IMR-90 (cell line): Measurements from ENCODE around the gene MRPL52. TPM values are rescaled to one million over a fixed set of nuclear protein-coding genes. Genes with fewer than 3 reads are reported as not detected.
A peak's percentile ranks its signal among the peaks of the same experiment; 100 is the strongest.

ENCODE experiments used
- ATAC-seq: fragments of 200-7000 bp; cut with Tn5 transposase; 2 replicates; pipeline ENCODE4 v1.9.1; 2020; ENCODE audit warnings: low read depth, mild to moderate bottlenecking, moderate library complexity
- BruUV-seq: library from RNA; stranded (reverse); fragments of 400-500 nt; replicated peaks from 2 replicates; lab custom pipeline; 2021; lab: Mats Ljungman, UMichigan
- CTCF ChIA-PET: fragments of 300-600 bp; formaldehyde crosslinking; extraction: SDS; loops from one replicate; lab custom pipeline; 2021; ENCODE audit warnings: antibody characterized with exemption; lab: Yijun Ruan, JAX
- POLR2A ChIA-PET: fragments of 300-600 bp; sonication (Branson Sonifier 250); formaldehyde crosslinking; loops from one replicate; lab custom pipeline; 2022; ENCODE audit warnings: antibody characterized with exemption; ENCODE audit not compliant: unreplicated experiment; lab: Charles Lee
- DNase-seq: peaks from one replicate; pipeline ENCODE4 v3.0.0; 2013
- H2AFZ ChIP-seq: replicated peaks from 2 replicates; pipeline ENCODE3; 2013; ENCODE audit warnings: low read length, mild to moderate bottlenecking; ENCODE audit not compliant: poor library complexity
- H2AK5ac ChIP-seq: 2 replicates; pipeline ENCODE4 v1.6.1; 2013; ENCODE audit warnings: low read depth, low read length, inconsistent platforms
- H2AK9ac ChIP-seq: replicated peaks from 2 replicates; pipeline ENCODE3; 2013; ENCODE audit warnings: mild to moderate bottlenecking, low read depth, low read length, moderate library complexity; ENCODE audit not compliant: poor library complexity
- H2BK120ac ChIP-seq: 2 replicates; pipeline ENCODE4 v1.6.1; 2013; ENCODE audit warnings: low read depth, low read length, inconsistent platforms
- H2BK15ac ChIP-seq: 3 replicates; pipeline ENCODE4 v1.6.1; 2013; ENCODE audit warnings: low read depth, low read length, inconsistent platforms
- H2BK20ac ChIP-seq: 2 replicates; pipeline ENCODE4 v1.6.1; 2013; ENCODE audit warnings: low read depth, mild to moderate bottlenecking, inconsistent platforms, low read length, moderate library complexity
- H2BK5ac ChIP-seq: 2 replicates; pipeline ENCODE4 v1.6.1; 2013; ENCODE audit warnings: mild to moderate bottlenecking, low read depth, low read length, inconsistent platforms; ENCODE audit not compliant: poor library complexity, severe bottlenecking
- H3K14ac ChIP-seq: replicated peaks from 2 replicates; pipeline ENCODE4 v1.6.1; 2013; ENCODE audit warnings: low read depth, low read length, inconsistent platforms
- H3K18ac ChIP-seq: 2 replicates; pipeline ENCODE4 v1.6.1; 2013; ENCODE audit warnings: low read depth, low read length, control low read depth
- H3K23ac ChIP-seq: 2 replicates; pipeline ENCODE4 v1.6.1; 2013; ENCODE audit warnings: low read depth, low read length, inconsistent platforms
- H3K27ac ChIP-seq: 2 replicates; pipeline ENCODE4 v1.5.1; 2013; ENCODE audit warnings: mild to moderate bottlenecking, control low read depth, low read length; ENCODE audit not compliant: insufficient read depth
- H3K27me3 ChIP-seq: 2 replicates; pipeline ENCODE4 v1.6.1; 2013; ENCODE audit warnings: low read length; ENCODE audit not compliant: control insufficient read depth, insufficient read depth
- H3K36me3 ChIP-seq: 2 replicates; pipeline ENCODE4 v1.6.1; 2013; ENCODE audit warnings: low read length, mixed read lengths; ENCODE audit not compliant: control insufficient read depth, insufficient read depth
- H3K4ac ChIP-seq: 2 replicates; pipeline ENCODE4 v1.6.1; 2013; ENCODE audit warnings: low read depth, low read length, inconsistent platforms
- H3K4me1 ChIP-seq: 2 replicates; pipeline ENCODE4 v1.6.1; 2013; ENCODE audit warnings: low read length, mixed read lengths; ENCODE audit not compliant: control insufficient read depth, insufficient read depth
- H3K4me2 ChIP-seq: 2 replicates; pipeline ENCODE4 v1.6.1; 2013; ENCODE audit warnings: low read depth, mild to moderate bottlenecking, control low read depth, low read length, moderate library complexity
- H3K4me3 ChIP-seq: 2 replicates; pipeline ENCODE4 v1.5.1; 2013; ENCODE audit warnings: low read depth, mild to moderate bottlenecking, control low read depth, low read length, moderate library complexity; ENCODE audit not compliant: insufficient read depth
- H3K56ac ChIP-seq: 2 replicates; pipeline ENCODE4 v1.6.1; 2013; ENCODE audit warnings: low read length, inconsistent platforms; ENCODE audit not compliant: insufficient read depth; ENCODE audit errors: extremely low read depth
- H3K79me1 ChIP-seq, 2 experiments: 2 replicates each; pipeline ENCODE4 v1.6.1; 2013; ENCODE audit warnings: low read length in 2 of 2, inconsistent platforms in 1 of 2, low read depth in 1 of 2
- H3K9ac ChIP-seq: 2 replicates; pipeline ENCODE4 v1.6.1; 2013; ENCODE audit warnings: low read depth, low read length, control low read depth
- H3K9me1 ChIP-seq: 2 replicates; pipeline ENCODE4 v1.6.1; 2013; ENCODE audit warnings: low read length, inconsistent platforms; ENCODE audit not compliant: insufficient read depth
- H3K9me3 ChIP-seq: 2 replicates; pipeline ENCODE4 v1.6.1; 2013; ENCODE audit warnings: low read length; ENCODE audit not compliant: control insufficient read depth, insufficient read depth
- H4K20me1 ChIP-seq: 2 replicates; pipeline ENCODE4 v1.6.1; 2013; ENCODE audit warnings: low read length, inconsistent platforms; ENCODE audit not compliant: insufficient read depth
- H4K5ac ChIP-seq: 2 replicates; pipeline ENCODE4 v1.6.1; 2013; ENCODE audit warnings: mild to moderate bottlenecking, low read depth, low read length, control low read depth
- H4K8ac ChIP-seq, 2 experiments: 2 replicates each; pipeline ENCODE4 v1.6.1; 2013; ENCODE audit warnings: low read depth in 2 of 2, low read length in 2 of 2, control low read depth in 1 of 2, inconsistent platforms in 1 of 2
- H4K91ac ChIP-seq: 2 replicates; pipeline ENCODE4 v1.6.1; 2013; ENCODE audit warnings: low read depth, low read length, inconsistent platforms; ENCODE audit not compliant: insufficient read depth
- BHLHE40 ChIP-seq: fragments of 150-350 bp; IDR thresholded peaks from 2 replicates; pipeline ENCODE4 v1.6.1; 2016; ENCODE audit warnings: mild to moderate bottlenecking, low read depth, low read length
- CEBPB ChIP-seq: IDR thresholded peaks from 2 replicates; pipeline ENCODE4 v1.6.1; 2012; ENCODE audit warnings: low read depth, low read length, improper control_type of control experiment
- CTCF ChIP-seq: conservative IDR thresholded peaks from 2 replicates; pipeline ENCODE4 v1.5.1; 2012; ENCODE audit warnings: mild to moderate bottlenecking, low read depth, low read length, improper control_type of control experiment
- ELK1 ChIP-seq: fragments of 150-350 bp; IDR thresholded peaks from 2 replicates; pipeline ENCODE4 v1.6.1; 2016; ENCODE audit warnings: low read depth, mild to moderate bottlenecking, low read length, moderate library complexity, borderline replicate concordance
- FOS ChIP-seq: fragments of 150-350 bp; IDR thresholded peaks from 2 replicates; pipeline ENCODE4 v1.6.1; 2016; ENCODE audit warnings: low read depth, low read length
- MAFK ChIP-seq: IDR thresholded peaks from 2 replicates; pipeline ENCODE4 v1.6.1; 2012; ENCODE audit warnings: low read depth, low read length, improper control_type of control experiment
- MAZ ChIP-seq: IDR thresholded peaks from 2 replicates; pipeline ENCODE4 v1.6.1; 2012; ENCODE audit warnings: low read depth, mild to moderate bottlenecking, low read length, improper control_type of control experiment, moderate library complexity, borderline replicate concordance
- MXI1 ChIP-seq: IDR thresholded peaks from 2 replicates; pipeline ENCODE4 v1.6.1; 2012; ENCODE audit warnings: low read depth, mild to moderate bottlenecking, low read length, moderate library complexity, borderline replicate concordance
- POLR2A ChIP-seq: IDR thresholded peaks from 2 replicates; pipeline ENCODE4 v1.6.1; 2012; ENCODE audit warnings: mild to moderate bottlenecking, low read depth, low read length
- RAD21 ChIP-seq: IDR thresholded peaks from 2 replicates; pipeline ENCODE4 v1.6.1; 2012; ENCODE audit warnings: low read length, improper control_type of control experiment
- RCOR1 ChIP-seq: IDR thresholded peaks from 2 replicates; pipeline ENCODE4 v1.6.1; 2012; ENCODE audit warnings: mild to moderate bottlenecking, low read length, improper control_type of control experiment; ENCODE audit not compliant: insufficient replicate concordance
- RFX5 ChIP-seq: IDR thresholded peaks from 2 replicates; pipeline ENCODE4 v1.8.0; 2012; ENCODE audit warnings: low read depth, mild to moderate bottlenecking, low read length, moderate library complexity
- SMC3 ChIP-seq: fragments of 150-350 bp; IDR thresholded peaks from 2 replicates; pipeline ENCODE4 v1.6.1; 2016; ENCODE audit warnings: low read depth, mild to moderate bottlenecking, antibody characterized with exemption, low read length, moderate library complexity
- WGBS, 2 experiments: methylation state at CpG; one replicate each; pipeline versions ENCODE4 v1.1.5 to v1.1.7; 2013; ENCODE audit warnings: missing lambda C conversion rate in 2 of 2; ENCODE audit not compliant: insufficient read length in 1 of 2; ENCODE audit errors: extremely low coverage in 2 of 2; 5-methylcytosine and 5-hydroxymethylcytosine counted together
- dilution Hi-C: fragments of 300-500 bp; cut with HindIII; formaldehyde crosslinking; loops from one replicate; pipeline ENCODE4 v1.14.3; 2018; ENCODE audit warnings: low sequenced_read_pairs; ENCODE audit not compliant: unreplicated experiment
- in situ Hi-C: fragments of 300-500 bp; cut with MboI; formaldehyde crosslinking; loops from 3 replicates; pipeline ENCODE4 v1.14.3; 2019; ENCODE audit warnings: low sequenced_read_pairs, inconsistent platforms, mixed read lengths
- intact Hi-C: fragments of 100-400 bp; cut with micrococcal nuclease; formaldehyde crosslinking; loops from 2 replicates; pipeline ENCODE4 v1.10.0; 2022
- polyA plus RNA-seq, 3 experiments: library from polyadenylated mRNA; depleted of rRNA; stranded (reverse); fragments of >200 nt; gene quantifications; 2 replicates each; pipeline ENCODE4 v1.2.3, GENCODE V29; 2012; ENCODE audit warnings: low replicate concordance in 1 of 3
- total RNA-seq: library from RNA; depleted of rRNA; stranded (reverse); fragments of >200 nt; gene quantifications from 2 replicates; pipeline ENCODE4 v1.2.3, GENCODE V29; 2012

MRPL52 gene
- total and polyA plus RNA-seq, 2 of the 4 experiments (the other 2 are of a cell fraction), result 33.1 to 51.4 TPM

- no peak for TF ChIP-seq MXI1
Measured at GRCh38 chr14:22845103-22845394, 15.4 kb downstream of the MRPL52 start (continued).

GRCh38 chr14:22845821-22846625 is 16.3 kb downstream of the MRPL52 start:
- Histone ChIP-seq H2BK20ac (no peak overlapping the region; the same call in 1 of the 2 replicates), H3K9ac (peak overlapping the region; percentile 63; the same call in 1 of the 2 replicates), H4K8ac (peak overlapping the region in 1 of 2 experiments; percentile 22; a peak in 1 of 4 replicates), H3K18ac (no peak overlapping the region), H3K23ac (peak overlapping the region; percentile 85; the same call in 1 of the 2 replicates), H3K4me2 (no peak overlapping the region), H3K9me3 (no peaks in the 10 kb centered on the region), H3K27ac (peak overlapping the region; percentile 93; the same call in 1 of the 2 replicates), H3K14ac (0 out of 2 replicates have a peak overlapping the region, but pooled peaks have one; percentile 7), H4K5ac (no peak overlapping the region; the same call in 1 of the 2 replicates), H3K56ac (no peak overlapping the region), H2AK9ac (peak overlapping the region; percentile 52), H4K20me1 (peaks cover 45% of the 10 kb centered on the region; the same call in 1 of the 2 replicates), H3K4me1 (peaks cover 47% of the 10 kb centered on the region), H3K4me3 (no peak overlapping the region), H2BK5ac (peak overlapping the region; percentile 77), H4K91ac (no peak overlapping the region), H2BK120ac (no peak overlapping the region), H2BK15ac (peak overlapping the region; percentile 31; the same call in 1 of the 3 replicates), H3K79me1 (peaks cover 10 to 76% of the 10 kb centered on the region in 2 experiments; a peak in 3 of 4 replicates), H3K4ac (peak overlapping the region; percentile 89; the same call in 1 of the 2 replicates), H3K27me3 (no peaks in the 10 kb centered on the region), H2AK5ac (0 out of 2 replicates have a peak overlapping the region, but pooled peaks have one; percentile 14), H2AFZ (no peak overlapping the region), H3K9me1 (peaks cover 36% of the 10 kb centered on the region), H3K36me3 (peaks cover 58% of the 10 kb centered on the region)
- ATAC-seq, result no peak
- ChIA-PET POLR2A (no interaction called here), CTCF (no interaction called here)
- no peak for DNase-seq
- 100% methylated on average over 4 of the region's 26 CpGs; no CpG with 5 or more reads in 1 of the 2 experiments for WGBS, 2 experiments
- dilution Hi-C loops (no loop called here), intact Hi-C loops (no loop called here), in situ Hi-C loops (loop anchor here (10.0 kb wide), 1 partner anchor 261 kb away; the partner anchor contains the start of gene DAD1)
- no TSS peak for BruUV-seq
- TF ChIP-seq RAD21 (no peak), CEBPB (no peak), MAFK (no peak), BHLHE40 (no peak), ELK1 (no peak), FOS (no peak), SMC3 (no peak), RFX5 (no peak), POLR2A (no peak), MXI1 (no peak), RCOR1 (no peak), MAZ (no peak), CTCF (no peak)
